ENCODE data around the gene RASA2. TPM values are rescaled to one million over a fixed set of nuclear protein-coding genes. Genes with fewer than 3 reads are reported as not detected.

Gene RASA2
- total and polyA plus RNA-seq, 10 donors = 9.4 to 90.6 (median 45.3) TPM

GRCh38 chr3:141452773-141453172 lies 34.1 kb upstream of the RASA2 start:
- Histone ChIP-seq H3K9me3 (no peaks in the 10 kb centered on the region), H3K36me3 (peaks cover 0 to 3% (median 0%) of the 10 kb centered on the region in 6 donors), H3K4me3 (no peak overlapping the region), H3K4me1 (peaks cover 5 to 30% (median 11%) of the 10 kb centered on the region in 6 donors), H3K27ac (peak overlapping the region in 5 of 8 donors; percentile 22 to 69 (median 64)), H3K27me3 (replicated peaks in 1 of 7) (no peaks in the 10 kb centered on the region)
- DNase-seq = no peak
- intact Hi-C loops (cut with DNase I; ENCODE audit: low total_unique reads) = loop anchor here (5.0 kb wide), 1 partner anchor 95 kb away; no protein-coding TSS in a partner anchor
- TF ChIP-seq, protein P1, sequence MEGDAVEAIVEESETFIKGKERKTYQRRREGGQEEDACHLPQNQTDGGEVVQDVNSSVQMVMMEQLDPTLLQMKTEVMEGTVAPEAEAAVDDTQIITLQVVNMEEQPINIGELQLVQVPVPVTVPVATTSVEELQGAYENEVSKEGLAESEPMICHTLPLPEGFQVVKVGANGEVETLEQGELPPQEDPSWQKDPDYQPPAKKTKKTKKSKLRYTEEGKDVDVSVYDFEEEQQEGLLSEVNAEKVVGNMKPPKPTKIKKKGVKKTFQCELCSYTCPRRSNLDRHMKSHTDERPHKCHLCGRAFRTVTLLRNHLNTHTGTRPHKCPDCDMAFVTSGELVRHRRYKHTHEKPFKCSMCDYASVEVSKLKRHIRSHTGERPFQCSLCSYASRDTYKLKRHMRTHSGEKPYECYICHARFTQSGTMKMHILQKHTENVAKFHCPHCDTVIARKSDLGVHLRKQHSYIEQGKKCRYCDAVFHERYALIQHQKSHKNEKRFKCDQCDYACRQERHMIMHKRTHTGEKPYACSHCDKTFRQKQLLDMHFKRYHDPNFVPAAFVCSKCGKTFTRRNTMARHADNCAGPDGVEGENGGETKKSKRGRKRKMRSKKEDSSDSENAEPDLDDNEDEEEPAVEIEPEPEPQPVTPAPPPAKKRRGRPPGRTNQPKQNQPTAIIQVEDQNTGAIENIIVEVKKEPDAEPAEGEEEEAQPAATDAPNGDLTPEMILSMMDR (IDR thresholded peaks at IDR 0.05 in 8 of 11, conservative IDR thresholded peaks at IDR 0.05 in 3 of 11) = no peak
- TF ChIP-seq POLR2A (IDR thresholded peaks at IDR 0.05) = no peak
- TF ChIP-seq POLR2AphosphoS5 (IDR thresholded peaks at IDR 0.05) = no peak
- 87 to 100% (median 93%) methylated on average over 1 of the region's 1 CpG for WGBS, 5 donors

GRCh38 chr3:141454054-141454453 lies 32.8 kb upstream of the RASA2 start:
- Histone ChIP-seq H3K4me1 (peaks cover 5 to 30% (median 11%) of the 10 kb centered on the region in 6 donors), H3K9me3 (no peaks in the 10 kb centered on the region), H3K4me3 (no peak overlapping the region), H3K36me3 (no peaks in the 10 kb centered on the region), H3K27ac (no peak overlapping the region), H3K27me3 (replicated peaks in 1 of 7) (no peaks in the 10 kb centered on the region)
- WGBS, 5 donors = 85 to 96% (median 86%) methylated on average over 3 of the region's 3 CpGs
- TF ChIP-seq, protein P1 (IDR thresholded peaks at IDR 0.05 in 8 of 11, conservative IDR thresholded peaks at IDR 0.05 in 3 of 11) = no peak
- no peak for TF ChIP-seq POLR2A (IDR thresholded peaks at IDR 0.05)
- TF ChIP-seq POLR2AphosphoS5 (IDR thresholded peaks at IDR 0.05) = no peak
- DNase-seq = no peak
- intact Hi-C loops (cut with DNase I; ENCODE audit: low total_unique reads) = loop anchor here (5.0 kb wide), 1 partner anchor 97 kb away; no protein-coding TSS in a partner anchor

GRCh38 chr3:141454906-141455602 lies 31.8 kb upstream of the RASA2 start:
- intact Hi-C loops (cut with DNase I; ENCODE audit: low total_unique reads) = loop anchor here (5.0 kb wide), 2 partner anchors 98 to 148 kb away; no protein-coding TSS in a partner anchor
- TF ChIP-seq, protein P1 (IDR thresholded peaks at IDR 0.05 in 8 of 11, conservative IDR thresholded peaks at IDR 0.05 in 3 of 11) = peak; percentile 52 to 82 (median 75)
- no peak for TF ChIP-seq POLR2A (IDR thresholded peaks at IDR 0.05)
- Histone ChIP-seq H3K27ac (no peak overlapping the region), H3K36me3 (no peaks in the 10 kb centered on the region), H3K4me3 (no peak overlapping the region), H3K27me3 (replicated peaks in 1 of 7) (no peaks in the 10 kb centered on the region), H3K9me3 (no peaks in the 10 kb centered on the region), H3K4me1 (peaks cover 5 to 32% (median 11%) of the 10 kb centered on the region in 6 donors)
- DNase-seq = no peak
- WGBS, 5 donors = 66 to 70% (median 68%) methylated on average over 16 to 20 of the region's 20 CpGs

DNA sequence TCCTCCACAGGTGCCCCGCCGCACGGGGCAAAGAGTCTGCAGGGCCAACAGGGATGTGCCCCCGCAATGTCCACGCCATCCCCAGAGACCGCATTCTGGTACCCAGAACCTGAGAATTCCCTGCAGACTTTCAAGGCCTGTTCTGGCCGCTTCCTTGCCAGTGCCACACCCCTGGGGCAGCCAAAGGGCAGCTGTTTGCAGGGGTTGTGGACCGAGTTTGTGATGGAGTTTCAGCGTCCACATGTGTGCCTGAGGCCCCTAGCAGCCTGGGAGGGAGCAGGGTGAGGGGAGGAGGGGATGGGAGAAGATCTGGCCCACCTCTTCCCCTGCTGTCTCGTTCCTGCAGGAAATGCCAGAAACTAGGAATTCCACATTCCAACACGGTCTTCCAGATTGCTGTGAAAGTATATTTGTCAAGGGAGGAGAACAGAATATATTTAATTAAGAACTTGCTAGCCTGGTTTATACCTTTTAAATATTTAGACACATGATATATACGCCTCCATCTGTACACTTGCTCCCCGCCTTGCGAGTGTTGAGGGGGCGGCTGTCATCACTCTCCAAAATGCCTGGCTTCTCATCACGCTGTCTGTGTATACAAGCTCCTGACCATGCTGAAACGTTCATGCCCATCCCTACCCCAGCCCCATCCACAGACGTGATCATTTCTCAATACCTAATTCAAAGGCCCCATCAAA lies 31.1 kb upstream of the RASA2 start:
- intact Hi-C loops (cut with DNase I; ENCODE audit: low total_unique reads) = loop anchor here (5.0 kb wide), 1 partner anchor 148 kb away; no protein-coding TSS in a partner anchor
- Histone ChIP-seq H3K36me3 (no peaks in the 10 kb centered on the region), H3K27me3 (replicated peaks in 1 of 7) (no peaks in the 10 kb centered on the region), H3K9me3 (no peaks in the 10 kb centered on the region), H3K4me3 (no peak overlapping the region), H3K27ac (no peak overlapping the region), H3K4me1 (peaks cover 5 to 38% (median 12%) of the 10 kb centered on the region in 6 donors)
- 78 to 89% (median 83%) methylated on average over 11 to 18 of the region's 18 CpGs for WGBS, 5 donors
- DNase-seq = no peak
- TF ChIP-seq POLR2A (IDR thresholded peaks at IDR 0.05) = no peak
- TF ChIP-seq, protein P1 (IDR thresholded peaks at IDR 0.05 in 8 of 11, conservative IDR thresholded peaks at IDR 0.05 in 3 of 11) = no peak
- no peak for TF ChIP-seq POLR2AphosphoS5 (IDR thresholded peaks at IDR 0.05)
